ENCODE data around the gene SLC17A5. TPM values are rescaled to one million over a fixed set of nuclear protein-coding genes. Genes with fewer than 3 reads are reported as not detected.
A peak's percentile ranks its signal among the peaks of the same experiment; 100 is the strongest.

SLC17A5 gene
- total and polyA plus RNA-seq, 4 donors = 9.1 to 19.3 (median 11.3) TPM

DNA sequence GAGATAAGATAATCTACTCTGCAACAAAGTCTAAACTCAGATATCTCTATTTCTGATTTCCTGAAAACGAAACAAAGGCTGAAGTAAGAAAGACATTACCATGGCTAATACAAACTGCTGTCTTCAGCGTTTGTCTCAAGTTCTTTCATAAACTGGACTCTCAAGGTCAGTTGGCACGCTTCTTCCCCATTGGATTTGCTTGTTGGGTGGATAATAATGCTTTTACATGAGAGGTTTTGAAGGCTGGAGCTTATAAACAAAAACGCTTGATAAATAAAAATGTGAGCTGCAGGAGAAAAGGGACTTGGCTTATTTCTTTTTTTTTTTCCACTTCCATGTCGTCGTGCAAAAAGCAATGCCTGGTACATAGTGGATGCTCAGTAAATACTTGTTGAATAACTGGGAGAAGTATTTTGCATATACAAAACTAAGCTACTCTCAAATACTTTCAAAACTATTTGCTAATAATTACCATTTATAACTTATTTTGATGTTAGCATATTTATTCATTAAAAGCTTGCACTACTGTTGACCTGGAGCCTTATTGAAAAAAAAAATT lies 67.3 kb downstream of the SLC17A5 start:
- Histone ChIP-seq H3K4me1 (ENCODE audit: control insufficient read depth in 4 of 4, insufficient read depth in 4 of 4, low read length in 3 of 4) (peaks cover 0 to 20% (median 14%) of the 10 kb centered on the region in 4 donors), H3K27ac (ENCODE audit: low read depth in 1 of 2, low read length in 2 of 2) (peak overlapping the region; percentile 80 to 84), H3K4me3 (ENCODE audit: low read depth in 1 of 3, low read length in 3 of 3) (peak overlapping the region in 1 of 3 donors; percentile 2), H3K9me3 (ENCODE audit: control insufficient read depth in 4 of 4, low read length in 3 of 4) (no peaks in the 10 kb centered on the region), H3K9ac (ENCODE audit: low read depth in 1 of 2, low read length in 2 of 2) (peak overlapping the region in 1 of 2 donors; percentile 70), H3K27me3 (ENCODE audit: control insufficient read depth in 4 of 4, insufficient read depth in 4 of 4, low read length in 3 of 4) (no peaks in the 10 kb centered on the region), H3K36me3 (ENCODE audit: control insufficient read depth in 4 of 4, insufficient read depth in 3 of 4, low read depth in 1 of 4, low read length in 3 of 4) (no peaks in the 10 kb centered on the region)
- 2% methylated on average over 6 of the region's 6 CpGs for WGBS
- no peak for DNase-seq (ENCODE audit: low spot score)
- no peak for TF ChIP-seq JUND (IDR thresholded peaks at IDR 0.05)
- TF ChIP-seq HNF4A (conservative IDR thresholded peaks at IDR 0.05) = peak; percentile 21 to 25
- TF ChIP-seq, protein P1, sequence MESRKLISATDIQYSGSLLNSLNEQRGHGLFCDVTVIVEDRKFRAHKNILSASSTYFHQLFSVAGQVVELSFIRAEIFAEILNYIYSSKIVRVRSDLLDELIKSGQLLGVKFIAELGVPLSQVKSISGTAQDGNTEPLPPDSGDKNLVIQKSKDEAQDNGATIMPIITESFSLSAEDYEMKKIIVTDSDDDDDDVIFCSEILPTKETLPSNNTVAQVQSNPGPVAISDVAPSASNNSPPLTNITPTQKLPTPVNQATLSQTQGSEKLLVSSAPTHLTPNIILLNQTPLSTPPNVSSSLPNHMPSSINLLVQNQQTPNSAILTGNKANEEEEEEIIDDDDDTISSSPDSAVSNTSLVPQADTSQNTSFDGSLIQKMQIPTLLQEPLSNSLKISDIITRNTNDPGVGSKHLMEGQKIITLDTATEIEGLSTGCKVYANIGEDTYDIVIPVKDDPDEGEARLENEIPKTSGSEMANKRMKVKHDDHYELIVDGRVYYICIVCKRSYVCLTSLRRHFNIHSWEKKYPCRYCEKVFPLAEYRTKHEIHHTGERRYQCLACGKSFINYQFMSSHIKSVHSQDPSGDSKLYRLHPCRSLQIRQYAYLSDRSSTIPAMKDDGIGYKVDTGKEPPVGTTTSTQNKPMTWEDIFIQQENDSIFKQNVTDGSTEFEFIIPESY (IDR thresholded peaks at IDR 0.05) = no peak
- TF ChIP-seq, protein P2, sequence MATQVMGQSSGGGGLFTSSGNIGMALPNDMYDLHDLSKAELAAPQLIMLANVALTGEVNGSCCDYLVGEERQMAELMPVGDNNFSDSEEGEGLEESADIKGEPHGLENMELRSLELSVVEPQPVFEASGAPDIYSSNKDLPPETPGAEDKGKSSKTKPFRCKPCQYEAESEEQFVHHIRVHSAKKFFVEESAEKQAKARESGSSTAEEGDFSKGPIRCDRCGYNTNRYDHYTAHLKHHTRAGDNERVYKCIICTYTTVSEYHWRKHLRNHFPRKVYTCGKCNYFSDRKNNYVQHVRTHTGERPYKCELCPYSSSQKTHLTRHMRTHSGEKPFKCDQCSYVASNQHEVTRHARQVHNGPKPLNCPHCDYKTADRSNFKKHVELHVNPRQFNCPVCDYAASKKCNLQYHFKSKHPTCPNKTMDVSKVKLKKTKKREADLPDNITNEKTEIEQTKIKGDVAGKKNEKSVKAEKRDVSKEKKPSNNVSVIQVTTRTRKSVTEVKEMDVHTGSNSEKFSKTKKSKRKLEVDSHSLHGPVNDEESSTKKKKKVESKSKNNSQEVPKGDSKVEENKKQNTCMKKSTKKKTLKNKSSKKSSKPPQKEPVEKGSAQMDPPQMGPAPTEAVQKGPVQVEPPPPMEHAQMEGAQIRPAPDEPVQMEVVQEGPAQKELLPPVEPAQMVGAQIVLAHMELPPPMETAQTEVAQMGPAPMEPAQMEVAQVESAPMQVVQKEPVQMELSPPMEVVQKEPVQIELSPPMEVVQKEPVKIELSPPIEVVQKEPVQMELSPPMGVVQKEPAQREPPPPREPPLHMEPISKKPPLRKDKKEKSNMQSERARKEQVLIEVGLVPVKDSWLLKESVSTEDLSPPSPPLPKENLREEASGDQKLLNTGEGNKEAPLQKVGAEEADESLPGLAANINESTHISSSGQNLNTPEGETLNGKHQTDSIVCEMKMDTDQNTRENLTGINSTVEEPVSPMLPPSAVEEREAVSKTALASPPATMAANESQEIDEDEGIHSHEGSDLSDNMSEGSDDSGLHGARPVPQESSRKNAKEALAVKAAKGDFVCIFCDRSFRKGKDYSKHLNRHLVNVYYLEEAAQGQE (IDR thresholded peaks at IDR 0.05) = no peak
- TF ChIP-seq, protein P3, sequence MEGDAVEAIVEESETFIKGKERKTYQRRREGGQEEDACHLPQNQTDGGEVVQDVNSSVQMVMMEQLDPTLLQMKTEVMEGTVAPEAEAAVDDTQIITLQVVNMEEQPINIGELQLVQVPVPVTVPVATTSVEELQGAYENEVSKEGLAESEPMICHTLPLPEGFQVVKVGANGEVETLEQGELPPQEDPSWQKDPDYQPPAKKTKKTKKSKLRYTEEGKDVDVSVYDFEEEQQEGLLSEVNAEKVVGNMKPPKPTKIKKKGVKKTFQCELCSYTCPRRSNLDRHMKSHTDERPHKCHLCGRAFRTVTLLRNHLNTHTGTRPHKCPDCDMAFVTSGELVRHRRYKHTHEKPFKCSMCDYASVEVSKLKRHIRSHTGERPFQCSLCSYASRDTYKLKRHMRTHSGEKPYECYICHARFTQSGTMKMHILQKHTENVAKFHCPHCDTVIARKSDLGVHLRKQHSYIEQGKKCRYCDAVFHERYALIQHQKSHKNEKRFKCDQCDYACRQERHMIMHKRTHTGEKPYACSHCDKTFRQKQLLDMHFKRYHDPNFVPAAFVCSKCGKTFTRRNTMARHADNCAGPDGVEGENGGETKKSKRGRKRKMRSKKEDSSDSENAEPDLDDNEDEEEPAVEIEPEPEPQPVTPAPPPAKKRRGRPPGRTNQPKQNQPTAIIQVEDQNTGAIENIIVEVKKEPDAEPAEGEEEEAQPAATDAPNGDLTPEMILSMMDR (IDR thresholded peaks at IDR 0.05; ENCODE audit: low read depth, low read length, missing input control) = no peak
- no peak for TF ChIP-seq NR2F2 (IDR thresholded peaks at IDR 0.05)
- TF ChIP-seq TAF1 (conservative IDR thresholded peaks at IDR 0.05) = no peak
- peak; percentile 12 to 14 for TF ChIP-seq RAD21 (IDR thresholded peaks at IDR 0.05)
- no peak for TF ChIP-seq FOXA2 (IDR thresholded peaks at IDR 0.05)

DNA sequence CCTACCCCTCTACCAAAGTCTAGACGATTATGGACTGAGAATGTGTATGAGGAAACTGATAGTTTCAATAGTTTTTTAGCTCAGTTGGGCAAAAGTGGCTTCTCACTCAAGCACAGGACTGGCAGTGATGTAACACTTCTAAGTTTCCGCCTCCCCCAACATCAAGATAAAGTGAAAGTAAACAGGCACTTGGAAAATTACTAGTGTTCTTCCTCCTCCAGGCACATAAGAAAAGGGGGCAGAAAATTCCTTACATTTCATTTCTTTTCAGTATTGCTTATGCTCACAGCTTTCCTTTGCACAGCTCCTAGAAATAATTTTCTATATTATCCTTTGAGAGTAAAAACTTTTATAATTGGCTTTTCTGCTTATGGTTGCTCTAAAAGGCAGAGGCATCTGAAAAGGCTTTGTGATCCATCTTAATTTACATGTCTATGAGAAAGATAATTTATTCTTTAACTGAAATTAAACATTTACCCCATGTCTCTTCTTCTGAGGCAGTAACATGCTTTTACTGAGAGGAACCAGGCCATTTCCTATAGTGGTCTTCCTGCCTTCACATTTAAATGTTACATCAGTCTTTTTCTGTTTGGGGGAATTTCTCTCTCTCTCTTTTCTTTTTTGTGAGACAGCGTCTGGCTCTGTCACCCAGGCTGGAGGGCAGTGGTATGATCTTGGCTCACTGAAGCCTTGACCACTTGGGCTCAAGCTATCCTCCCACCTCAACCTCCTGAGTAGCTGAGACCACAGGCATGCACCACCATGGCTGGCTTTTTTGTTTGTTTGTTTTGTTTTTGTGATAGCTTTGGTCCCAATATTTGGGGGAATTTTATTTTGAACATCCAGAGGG lies 68.0 kb downstream of the SLC17A5 start:
- Histone ChIP-seq H3K4me3 (ENCODE audit: low read depth in 1 of 3, low read length in 3 of 3) (peak overlapping the region in 1 of 3 donors; percentile 12), H3K27ac (ENCODE audit: low read depth in 1 of 2, low read length in 2 of 2) (peak overlapping the region; percentile 80 to 84), H3K27me3 (ENCODE audit: control insufficient read depth in 4 of 4, insufficient read depth in 4 of 4, low read length in 3 of 4) (no peaks in the 10 kb centered on the region), H3K36me3 (ENCODE audit: control insufficient read depth in 4 of 4, insufficient read depth in 3 of 4, low read depth in 1 of 4, low read length in 3 of 4) (no peaks in the 10 kb centered on the region), H3K4me1 (ENCODE audit: control insufficient read depth in 4 of 4, insufficient read depth in 4 of 4, low read length in 3 of 4) (peaks cover 2 to 23% (median 18%) of the 10 kb centered on the region in 4 donors), H3K9me3 (ENCODE audit: control insufficient read depth in 4 of 4, low read length in 3 of 4) (no peaks in the 10 kb centered on the region), H3K9ac (ENCODE audit: low read depth in 1 of 2, low read length in 2 of 2) (peak overlapping the region; percentile 70 to 74)
- DNase-seq (ENCODE audit: low spot score) = no peak
- WGBS = 1% methylated on average over 3 of the region's 3 CpGs
- TF ChIP-seq, protein P2 (IDR thresholded peaks at IDR 0.05) = no peak
- TF ChIP-seq RXRA (IDR thresholded peaks at IDR 0.05) (peak; percentile 26 to 40), TAF1 (conservative IDR thresholded peaks at IDR 0.05) (peak; percentile 52), HNF4A (conservative IDR thresholded peaks at IDR 0.05) (peak; percentile 33 to 43), SP1 (IDR thresholded peaks at IDR 0.05) (peak; percentile 77), FOXA2 (IDR thresholded peaks at IDR 0.05) (peak; percentile 81), HNF4G (IDR thresholded peaks at IDR 0.05) (no peak), YY1 (IDR thresholded peaks at IDR 0.05) (peak; percentile 22), EGR1 (IDR thresholded peaks at IDR 0.05; ENCODE audit: low read depth in 2 of 2) (peak in 1 of 2 donors; percentile 15)
- TF ChIP-seq, protein P1 (IDR thresholded peaks at IDR 0.05) = no peak
- TF ChIP-seq, protein P4, sequence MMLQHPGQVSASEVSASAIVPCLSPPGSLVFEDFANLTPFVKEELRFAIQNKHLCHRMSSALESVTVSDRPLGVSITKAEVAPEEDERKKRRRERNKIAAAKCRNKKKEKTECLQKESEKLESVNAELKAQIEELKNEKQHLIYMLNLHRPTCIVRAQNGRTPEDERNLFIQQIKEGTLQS (IDR thresholded peaks at IDR 0.05) = peak; percentile 90
